Endothelial cell of umbilical vein (primary cell): ENCODE results near the gene GATAD2A. TPM values are rescaled to one million over a fixed set of nuclear protein-coding genes. Genes with fewer than 3 reads are reported as not detected.
A peak's percentile ranks its signal among the peaks of the same experiment; 100 is the strongest.

ENCODE experiments used
- BruUV-seq: library from RNA; stranded (reverse); fragments of 400-500 nt; replicated peaks from 2 replicates; lab custom pipeline; 2021; lab: Mats Ljungman, UMichigan
- CTCF ChIA-PET: fragments of 300-600, 350-600 bp; sonication (Branson Sonifier 250); formaldehyde crosslinking; loops from one replicate; lab custom pipeline; 2021; ENCODE audit warnings: antibody characterized with exemption, inconsistent platforms; lab: Charles Lee
- POLR2A ChIA-PET: fragments of 300-600, 350-600 bp; sonication (Branson Sonifier 250); formaldehyde crosslinking; loops from one replicate; lab custom pipeline; 2021; ENCODE audit warnings: antibody characterized with exemption, inconsistent platforms; lab: Charles Lee
- DNase-seq: peaks from one replicate; pipeline ENCODE4 v3.0.0-alpha.2; 2011; ENCODE audit warnings: low read depth, low spot score
- FAIRE-seq: peaks from 2 replicates; lab custom pipeline; 2011; peaks lifted over from hg19 to GRCh38; lab: Jason Lieb, UNC
- H2AFZ ChIP-seq: 2 replicates; pipeline ENCODE4 v1.6.0; 2012; ENCODE audit warnings: low read depth, low read length, control low read depth, inconsistent platforms
- H3K27ac ChIP-seq: 2 replicates; pipeline ENCODE4 v1.5.1; 2011; ENCODE audit warnings: low read depth, mild to moderate bottlenecking, control low read depth, low read length, moderate library complexity; ENCODE audit not compliant: insufficient read depth
- H3K27me3 ChIP-seq, 2 experiments: 2 replicates each; pipeline versions ENCODE4 v1.6.0 to v1.6.1; 2011; ENCODE audit warnings: low read length in 2 of 2, mixed read lengths in 1 of 2; ENCODE audit not compliant: control insufficient read depth in 2 of 2, insufficient read depth in 2 of 2
- H3K36me3 ChIP-seq, 2 experiments: 2 replicates in 1 of 2; 3 replicates in 1 of 2; pipeline ENCODE4 v1.5.1; 2011; ENCODE audit warnings: low read length in 2 of 2, mild to moderate bottlenecking in 1 of 2, moderate library complexity in 1 of 2; ENCODE audit not compliant: control insufficient read depth in 2 of 2, insufficient read depth in 2 of 2; ENCODE audit errors: extremely low read depth in 1 of 2
- H3K4me1 ChIP-seq: 3 replicates; pipeline ENCODE4 v1.5.1; 2011; ENCODE audit warnings: mild to moderate bottlenecking, low read length; ENCODE audit not compliant: control insufficient read depth, insufficient read depth; ENCODE audit errors: extremely low read depth
- H3K4me2 ChIP-seq: 2 replicates; pipeline ENCODE4 v1.6.1; 2011; ENCODE audit warnings: low read length, control low read depth, mixed read lengths; ENCODE audit not compliant: insufficient read depth
- H3K4me3 ChIP-seq, 3 experiments: fragments of 200-600 bp in 1 of 3; sonication (generic), shearing (Covaris generic) in 1 of 3; replicated peaks in 1 of 3; 2 replicates each; pipeline ENCODE4 v1.5.1; 2011 to 2016; ENCODE audit warnings: control low read depth in 3 of 3, low read length in 3 of 3, mild to moderate bottlenecking in 2 of 3, inconsistent platforms in 1 of 3, low read depth in 1 of 3, moderate library complexity in 1 of 3; ENCODE audit not compliant: insufficient read depth in 1 of 3
- H3K79me2 ChIP-seq: 2 replicates; pipeline ENCODE4 v1.6.0; 2012; ENCODE audit warnings: low read length, inconsistent platforms; ENCODE audit not compliant: control insufficient read depth, insufficient read depth
- H3K9ac ChIP-seq: replicated peaks from 2 replicates; pipeline ENCODE3; 2011; ENCODE audit warnings: low read length, control low read depth; ENCODE audit not compliant: insufficient read depth; ENCODE audit errors: extremely low read depth
- H3K9me1 ChIP-seq: replicated peaks from 3 replicates; pipeline ENCODE4 v1.6.0; 2011; ENCODE audit warnings: mild to moderate bottlenecking, low read length; ENCODE audit not compliant: control insufficient read depth, insufficient read depth; ENCODE audit errors: extremely low read depth
- H3K9me3 ChIP-seq: replicated peaks from 2 replicates; pipeline ENCODE4 v1.5.1; 2012; ENCODE audit warnings: low read length, inconsistent platforms; ENCODE audit not compliant: control insufficient read depth, insufficient read depth
- H4K20me1 ChIP-seq: replicated peaks from 2 replicates; pipeline ENCODE3; 2011; ENCODE audit warnings: mild to moderate bottlenecking, low read length; ENCODE audit not compliant: control insufficient read depth, insufficient read depth; ENCODE audit errors: extremely low read depth
- CTCF ChIP-seq, 2 donors: IDR thresholded peaks; 1 replicate in 1 of 2; 2 replicates in 1 of 2; pipeline ENCODE4 v1.5.1; 2011; ENCODE audit warnings: low read length in 2 of 2, mild to moderate bottlenecking in 2 of 2, moderate library complexity in 2 of 2, control low read depth in 1 of 2, inconsistent platforms in 1 of 2, low read depth in 1 of 2; ENCODE audit not compliant: insufficient read depth in 1 of 2; ENCODE audit errors: extremely low read depth in 1 of 2
- EZH2 ChIP-seq: IDR thresholded peaks from 2 replicates; pipeline ENCODE4 v1.6.1; 2012; ENCODE audit warnings: borderline replicate concordance, low read depth, mild to moderate bottlenecking, moderate library complexity, low read length, inconsistent platforms; ENCODE audit not compliant: severe bottlenecking
- FOS ChIP-seq: IDR thresholded peaks from 2 replicates; pipeline ENCODE4 v1.6.1; 2011; ENCODE audit warnings: mild to moderate bottlenecking, low read length, moderate library complexity, borderline replicate concordance; ENCODE audit not compliant: insufficient read depth
- GATA2 ChIP-seq: IDR thresholded peaks from 2 replicates; pipeline ENCODE4 v1.7.0; 2011; ENCODE audit warnings: low read depth, mild to moderate bottlenecking, moderate library complexity, mixed read lengths, low read length; ENCODE audit not compliant: insufficient read length, insufficient read depth
- JUN ChIP-seq: IDR thresholded peaks from 2 replicates; pipeline ENCODE4 v1.6.1; 2011; ENCODE audit warnings: borderline replicate concordance, low read depth; ENCODE audit not compliant: insufficient read length, insufficient read depth
- MAX ChIP-seq: IDR thresholded peaks from 2 replicates; pipeline ENCODE4 v1.6.1; 2011; ENCODE audit not compliant: insufficient read depth, insufficient read length
- POLR2AphosphoS5 ChIP-seq: IDR thresholded peaks from 2 replicates; pipeline ENCODE4 v1.6.1; 2012; ENCODE audit warnings: low read depth, mild to moderate bottlenecking, control low read depth, low read length, moderate library complexity; ENCODE audit not compliant: insufficient read depth
- dilution Hi-C: fragments of 300-500 bp; cut with MboI; formaldehyde crosslinking; loops from one replicate; pipeline ENCODE4 v1.15.0; 2019; ENCODE audit warnings: low sequenced_read_pairs; ENCODE audit not compliant: extremely low pct_ligation_motif_present
- intact Hi-C: fragments of 100-400 bp; cut with micrococcal nuclease; formaldehyde crosslinking; loops from one replicate; pipeline ENCODE4 v1.10.0; 2022
- polyA plus RNA-seq, 4 experiments: library from polyadenylated mRNA; depleted of rRNA in 3 of 4; stranded (reverse) in 3 of 4; unstranded in 1 of 4; fragments of >200 nt; gene quantifications; 2 replicates each; pipeline versions ENCODE4 v1.2.1 to v1.2.3, GENCODE V29; 2011 to 2012; ENCODE audit warnings: missing spikeins in 1 of 4
- total RNA-seq: library from RNA; stranded (reverse); gene quantifications from 2 replicates; pipeline ENCODE4 v1.2.3, GENCODE V29; 2021

GATAD2A gene
- total and polyA plus RNA-seq, 2 donors (not counting 3 experiments of a cell fraction or from before 2014, with no cell fraction given) = 27.3 to 134 TPM

GRCh38 chr19:19554074-19555023 is 148.9 kb downstream of the GATAD2A start:
- BruUV-seq = no TSS peak
- DNase-seq = no peak
- CTCF ChIA-PET = interaction anchor here (0.5 to 2.8 kb wide), 10 partner anchors 11 to 74 kb away, joined by 3 to 45 read pairs (median 5); partner anchors contain the start of gene YJEFN3

More at GRCh38 chr19:19554074-19555023, 148.9 kb downstream of the GATAD2A start:
- POLR2A ChIA-PET = interaction anchor here (0.5 kb wide), 1 partner anchor 50 kb away, joined by 3 read pairs; no protein-coding TSS in a partner anchor
- H3K9me1 ChIP-seq = no peaks in the 10 kb centered on the region
- H3K4me3 ChIP-seq = no peak overlapping the region
- H3K27ac ChIP-seq = no peak overlapping the region
- no peaks in the 10 kb centered on the region for H3K36me3 ChIP-seq
- no peaks in the 10 kb centered on the region for H3K79me2 ChIP-seq
- dilution Hi-C loops (no loop called here), intact Hi-C loops (loop anchor here (1.0 to 5.0 kb wide), 2 partner anchors 22 to 88 kb away; partner anchors contain the start of gene GMIP)
- no peak overlapping the region for H3K9ac ChIP-seq
- no peak overlapping the region for H2AFZ ChIP-seq
- H3K4me2 ChIP-seq = no peak overlapping the region
- no peaks in the 10 kb centered on the region for H3K27me3 ChIP-seq
- no peak for TF ChIP-seq EZH2
- TF ChIP-seq GATA2 = no peak
- TF ChIP-seq FOS = no peak
- TF ChIP-seq CTCF (IDR thresholded peaks at IDR 0.05; ENCODE audit: extremely low read depth in 1 of 2, insufficient read depth in 1 of 2, low read depth in 1 of 2, low read length in 2 of 2) = peak; percentile 61 to 80
- TF ChIP-seq MAX = no peak
- TF ChIP-seq POLR2AphosphoS5 = no peak
- no peak for TF ChIP-seq JUN
- FAIRE-seq = no peak
- H3K4me1 ChIP-seq = no peaks in the 10 kb centered on the region
- no peaks in the 10 kb centered on the region for H3K9me3 ChIP-seq
- no peaks in the 10 kb centered on the region for H4K20me1 ChIP-seq
